ENCODE results near the gene ID2. TPM values are rescaled to one million over a fixed set of nuclear protein-coding genes. Genes with fewer than 3 reads are reported as not detected.

Gene ID2
- total RNA-seq, 1 donor from 2014 or later, result 378 TPM

DNA sequence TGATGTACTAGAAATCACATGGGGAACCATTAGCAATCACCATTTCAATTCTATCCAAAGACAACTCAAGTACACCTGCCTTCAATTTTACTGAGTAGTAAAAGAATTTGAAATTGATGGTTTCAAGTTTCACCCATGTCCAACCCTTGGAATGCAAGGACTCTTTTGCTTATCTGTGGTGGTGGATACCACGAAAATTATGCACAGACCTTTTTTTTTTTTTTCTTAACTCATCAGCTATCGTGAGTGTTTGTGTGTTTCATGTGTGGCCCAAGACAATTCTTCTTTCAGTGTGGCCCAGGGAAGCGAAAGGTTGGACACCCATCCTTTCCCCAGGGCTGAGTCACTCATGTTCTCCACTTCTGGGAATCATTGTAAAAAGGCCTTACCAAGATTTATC lies 23.1 kb downstream of the ID2 start:
- Histone ChIP-seq H3K4me3 (no peak overlapping the region), H3K4me1 (no peaks in the 10 kb centered on the region), H3K36me3 (no peaks in the 10 kb centered on the region), H3K27me3 (no peaks in the 10 kb centered on the region), H3K27ac (no peak overlapping the region), H3K9me3 (no peaks in the 10 kb centered on the region)
- no peak for DNase-seq (ENCODE audit: extremely low spot score in 2 of 2)
- intact Hi-C loops (cut with DNase I), result no loop called here
- TF ChIP-seq, protein P1, sequence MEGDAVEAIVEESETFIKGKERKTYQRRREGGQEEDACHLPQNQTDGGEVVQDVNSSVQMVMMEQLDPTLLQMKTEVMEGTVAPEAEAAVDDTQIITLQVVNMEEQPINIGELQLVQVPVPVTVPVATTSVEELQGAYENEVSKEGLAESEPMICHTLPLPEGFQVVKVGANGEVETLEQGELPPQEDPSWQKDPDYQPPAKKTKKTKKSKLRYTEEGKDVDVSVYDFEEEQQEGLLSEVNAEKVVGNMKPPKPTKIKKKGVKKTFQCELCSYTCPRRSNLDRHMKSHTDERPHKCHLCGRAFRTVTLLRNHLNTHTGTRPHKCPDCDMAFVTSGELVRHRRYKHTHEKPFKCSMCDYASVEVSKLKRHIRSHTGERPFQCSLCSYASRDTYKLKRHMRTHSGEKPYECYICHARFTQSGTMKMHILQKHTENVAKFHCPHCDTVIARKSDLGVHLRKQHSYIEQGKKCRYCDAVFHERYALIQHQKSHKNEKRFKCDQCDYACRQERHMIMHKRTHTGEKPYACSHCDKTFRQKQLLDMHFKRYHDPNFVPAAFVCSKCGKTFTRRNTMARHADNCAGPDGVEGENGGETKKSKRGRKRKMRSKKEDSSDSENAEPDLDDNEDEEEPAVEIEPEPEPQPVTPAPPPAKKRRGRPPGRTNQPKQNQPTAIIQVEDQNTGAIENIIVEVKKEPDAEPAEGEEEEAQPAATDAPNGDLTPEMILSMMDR (IDR thresholded peaks at IDR 0.05), result no peak
- no peak for TF ChIP-seq POLR2AphosphoS5 (IDR thresholded peaks at IDR 0.05; ENCODE audit: insufficient read depth in 1 of 2, low read depth in 1 of 2)
- no peak for TF ChIP-seq POLR2A (IDR thresholded peaks at IDR 0.05)

DNA sequence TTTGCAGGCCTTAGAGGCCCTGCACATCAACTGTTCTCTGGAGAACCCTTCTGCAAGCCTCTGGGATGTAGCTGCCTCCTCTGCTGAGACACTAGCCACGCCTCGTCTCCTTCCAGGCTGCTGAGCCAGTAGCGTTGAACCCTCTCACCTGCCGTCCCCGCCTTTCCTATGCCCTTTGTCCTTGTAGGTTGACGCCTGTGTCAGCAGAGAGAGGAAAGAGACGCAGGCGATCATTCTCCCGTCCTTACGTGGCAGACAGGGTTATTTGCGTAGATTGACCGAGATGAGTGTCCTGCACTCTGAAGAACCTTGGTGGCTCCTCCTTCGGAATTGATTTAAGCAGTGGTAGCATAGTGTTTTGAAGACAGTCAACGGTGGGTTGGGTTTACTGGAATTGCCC lies 27.8 kb downstream of the ID2 start:
- TF ChIP-seq POLR2A (IDR thresholded peaks at IDR 0.05) (no peak), POLR2AphosphoS5 (IDR thresholded peaks at IDR 0.05; ENCODE audit: insufficient read depth in 1 of 2, low read depth in 1 of 2) (no peak)
- TF ChIP-seq, protein P1 (IDR thresholded peaks at IDR 0.05), result no peak
- no peaks in the 10 kb centered on the region for H3K36me3 ChIP-seq
- DNase-seq (ENCODE audit: extremely low spot score in 2 of 2), result no peak
- H3K9me3 ChIP-seq, result no peaks in the 10 kb centered on the region
- H3K27me3 ChIP-seq, result no peaks in the 10 kb centered on the region
- H3K4me1 ChIP-seq, result no peaks in the 10 kb centered on the region
- intact Hi-C loops (cut with DNase I), result no loop called here
- H3K27ac ChIP-seq, result no peak overlapping the region
- H3K4me3 ChIP-seq, result no peak overlapping the region

DNA sequence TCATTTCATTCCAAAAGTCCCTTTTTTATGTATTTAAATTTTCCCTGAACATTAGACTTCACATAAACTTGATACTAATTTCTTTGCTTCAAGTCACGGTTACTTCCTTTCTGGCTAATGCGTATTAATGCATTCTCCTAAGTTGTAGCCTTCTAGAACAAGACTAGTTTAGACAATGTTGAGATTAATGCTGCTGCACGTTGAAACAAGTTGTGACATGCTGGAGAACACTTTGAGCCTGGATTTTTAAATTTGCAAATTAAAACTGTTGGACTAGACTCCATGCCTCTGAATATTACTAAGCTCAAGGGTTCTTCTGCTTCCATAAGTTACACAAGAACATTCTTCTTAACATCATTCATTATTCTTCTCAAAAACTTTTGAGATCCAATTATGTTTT lies 29.1 kb downstream of the ID2 start:
- Histone ChIP-seq H3K4me1 (no peaks in the 10 kb centered on the region), H3K36me3 (no peaks in the 10 kb centered on the region), H3K4me3 (no peak overlapping the region), H3K27me3 (no peaks in the 10 kb centered on the region), H3K9me3 (no peaks in the 10 kb centered on the region), H3K27ac (no peak overlapping the region)
- no peak for TF ChIP-seq POLR2AphosphoS5 (IDR thresholded peaks at IDR 0.05; ENCODE audit: insufficient read depth in 1 of 2, low read depth in 1 of 2)
- TF ChIP-seq POLR2A (IDR thresholded peaks at IDR 0.05), result no peak
- DNase-seq (ENCODE audit: extremely low spot score in 2 of 2), result no peak
- intact Hi-C loops (cut with DNase I), result no loop called here

DNA sequence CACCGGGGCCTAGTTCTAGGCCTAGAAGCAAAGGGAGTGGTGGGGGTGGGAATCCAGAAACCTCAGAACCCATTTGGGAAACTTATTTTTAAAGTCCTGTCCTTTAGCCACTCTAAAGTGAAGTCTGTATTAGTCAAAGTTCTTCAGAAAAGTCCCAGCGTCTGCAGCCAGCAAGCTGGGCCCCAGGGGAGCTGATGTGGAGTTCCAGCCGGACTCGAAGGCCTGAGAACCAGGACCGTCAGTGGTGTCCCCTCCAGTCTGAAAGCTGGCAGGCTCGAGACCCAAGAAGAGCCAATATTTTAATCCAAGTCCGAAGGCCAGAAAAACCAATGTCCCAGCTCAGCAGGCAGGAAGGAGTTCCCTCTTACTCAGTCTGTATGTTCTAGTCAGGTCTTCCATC lies 32.4 kb downstream of the ID2 start:
- Histone ChIP-seq H3K4me1 (no peaks in the 10 kb centered on the region), H3K4me3 (no peak overlapping the region), H3K36me3 (no peaks in the 10 kb centered on the region), H3K27me3 (no peaks in the 10 kb centered on the region), H3K9me3 (no peaks in the 10 kb centered on the region), H3K27ac (no peak overlapping the region)
- no peak for TF ChIP-seq POLR2A (IDR thresholded peaks at IDR 0.05)
- no peak for TF ChIP-seq POLR2AphosphoS5 (IDR thresholded peaks at IDR 0.05; ENCODE audit: insufficient read depth in 1 of 2, low read depth in 1 of 2)
- TF ChIP-seq, protein P1 (IDR thresholded peaks at IDR 0.05), result no peak
- intact Hi-C loops (cut with DNase I), result no loop called here
- no peak for DNase-seq (ENCODE audit: extremely low spot score in 2 of 2)

DNA sequence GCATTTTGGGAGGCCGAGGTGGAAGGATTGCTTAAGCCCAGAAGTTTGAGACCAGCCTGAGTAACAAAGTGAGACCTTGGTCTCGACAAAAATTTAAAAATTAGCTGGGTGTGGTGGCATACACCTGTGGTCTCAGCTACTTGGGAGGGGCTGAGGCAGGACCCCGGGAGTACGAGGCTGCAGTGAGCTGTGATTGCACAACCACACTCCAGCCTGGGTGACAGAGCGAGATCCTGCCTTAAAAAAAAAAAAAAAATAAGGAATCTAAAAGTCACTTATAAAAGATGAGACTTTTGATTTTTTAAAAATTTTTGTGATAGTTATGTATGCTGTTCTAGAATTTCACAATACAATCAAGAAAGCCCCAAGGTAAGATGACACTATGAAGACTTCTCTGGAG lies 33.1 kb downstream of the ID2 start:
- H3K4me1 ChIP-seq, result no peaks in the 10 kb centered on the region
- no peak overlapping the region for H3K4me3 ChIP-seq
- DNase-seq (ENCODE audit: extremely low spot score in 2 of 2), result no peak
- intact Hi-C loops (cut with DNase I), result no loop called here
- no peaks in the 10 kb centered on the region for H3K27me3 ChIP-seq
- H3K27ac ChIP-seq, result no peak overlapping the region
- no peaks in the 10 kb centered on the region for H3K9me3 ChIP-seq
- TF ChIP-seq POLR2A (IDR thresholded peaks at IDR 0.05) (no peak), POLR2AphosphoS5 (IDR thresholded peaks at IDR 0.05; ENCODE audit: insufficient read depth in 1 of 2, low read depth in 1 of 2) (no peak)
- TF ChIP-seq, protein P1 (IDR thresholded peaks at IDR 0.05), result no peak
- H3K36me3 ChIP-seq, result no peaks in the 10 kb centered on the region

DNA sequence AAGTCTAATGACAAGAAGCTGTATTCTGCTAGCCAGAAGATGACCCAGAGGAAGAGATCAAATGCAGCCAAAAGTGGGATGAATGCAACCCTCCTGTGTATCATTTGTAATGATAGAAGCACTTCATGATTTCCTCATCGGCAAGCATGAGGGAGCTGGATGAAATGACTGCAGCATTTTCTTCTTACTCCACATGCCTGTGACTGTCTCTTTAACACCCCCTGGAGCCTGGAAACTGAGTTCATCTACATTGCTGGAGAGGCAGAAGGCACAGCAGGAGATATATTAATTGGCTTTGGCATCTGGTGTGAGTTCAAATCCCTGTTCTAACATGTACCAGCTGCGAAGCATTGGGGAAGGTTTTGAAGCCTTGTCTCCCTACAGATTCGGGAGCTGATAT lies 37.7 kb downstream of the ID2 start:
- no peak overlapping the region for H3K4me3 ChIP-seq
- H3K36me3 ChIP-seq, result no peaks in the 10 kb centered on the region
- H3K27me3 ChIP-seq, result no peaks in the 10 kb centered on the region
- H3K4me1 ChIP-seq, result no peaks in the 10 kb centered on the region
- intact Hi-C loops (cut with DNase I), result no loop called here
- DNase-seq (ENCODE audit: extremely low spot score in 2 of 2), result no peak
- TF ChIP-seq POLR2AphosphoS5 (IDR thresholded peaks at IDR 0.05; ENCODE audit: insufficient read depth in 1 of 2, low read depth in 1 of 2), result no peak
- TF ChIP-seq, protein P1 (IDR thresholded peaks at IDR 0.05), result no peak
- no peak for TF ChIP-seq POLR2A (IDR thresholded peaks at IDR 0.05)
- no peak overlapping the region for H3K27ac ChIP-seq
- H3K9me3 ChIP-seq, result no peaks in the 10 kb centered on the region
